ENCODE measurements around the gene SPG7. TPM values are rescaled to one million over a fixed set of nuclear protein-coding genes. Genes with fewer than 3 reads are reported as not detected.
A peak's percentile ranks its signal among the peaks of the same experiment; 100 is the strongest.

Gene SPG7
- total and polyA plus RNA-seq, 2 of the 4 experiments (the other 2 are of a cell fraction), result 94.6 to 96.8 TPM

DNA sequence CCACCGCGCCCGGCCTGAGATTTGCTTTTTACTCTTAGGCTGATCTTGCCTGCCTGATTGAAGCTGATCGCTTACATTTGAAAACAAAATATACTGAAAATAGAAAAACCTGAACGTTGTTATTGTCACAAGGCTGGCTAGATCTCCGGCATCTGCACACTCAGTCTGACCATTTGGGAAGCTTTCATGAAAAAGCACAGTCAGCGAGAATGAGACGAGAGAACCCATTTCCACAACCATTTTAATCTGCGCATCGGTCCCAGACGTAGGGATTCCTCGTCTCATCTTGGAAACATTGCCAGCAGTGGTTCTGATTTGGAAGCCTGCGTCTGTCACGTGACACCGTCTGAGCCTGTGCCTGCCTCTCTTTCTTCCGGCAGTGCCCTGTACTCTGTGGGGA, 20.9 kb downstream of the SPG7 start:
- intact Hi-C loops (cut with micrococcal nuclease) (no loop called here), dilution Hi-C loops (cut with HindIII; ENCODE audit: low sequenced_read_pairs, unreplicated experiment) (no loop called here), in situ Hi-C loops (cut with MboI; ENCODE audit: low sequenced_read_pairs) (no loop called here)
- no peak overlapping the region for H4K5ac ChIP-seq (ENCODE audit: low read depth, low read length)
- no peak overlapping the region for H3K18ac ChIP-seq (ENCODE audit: low read depth, low read length)
- H3K4me2 ChIP-seq (ENCODE audit: low read depth, low read length), result no peak overlapping the region
- H2BK120ac ChIP-seq (ENCODE audit: low read depth, low read length), result no peak overlapping the region
- H4K8ac ChIP-seq (ENCODE audit: low read depth in 2 of 2, low read length in 2 of 2), result no peak overlapping the region
- peaks cover 5% of the 10 kb centered on the region for H4K20me1 ChIP-seq (ENCODE audit: insufficient read depth, low read length)
- TF ChIP-seq MAFK (IDR thresholded peaks at IDR 0.05; ENCODE audit: low read depth, low read length) (peak; percentile 70), USF2 (IDR thresholded peaks at IDR 0.05; ENCODE audit: low read depth, low read length) (no peak)
- no peaks in the 10 kb centered on the region for H3K4me1 ChIP-seq (ENCODE audit: control insufficient read depth, insufficient read depth, low read length)
- H3K36me3 ChIP-seq (ENCODE audit: control insufficient read depth, insufficient read depth, low read length), result peaks cover 76% of the 10 kb centered on the region
- H2AK5ac ChIP-seq (ENCODE audit: low read depth, low read length), result no peak overlapping the region
- DNase-seq (no peak), ATAC-seq (ENCODE audit: low read depth) (no peak)
- no peak overlapping the region for H2AK9ac ChIP-seq (replicated peaks; ENCODE audit: low read depth, low read length, poor library complexity)
- H3K79me1 ChIP-seq (ENCODE audit: low read depth in 1 of 2, low read length in 2 of 2), result peaks cover 7 to 49% of the 10 kb centered on the region in 2 experiments
- no peak overlapping the region for H2BK15ac ChIP-seq (ENCODE audit: low read depth, low read length)
- H3K4me3 ChIP-seq (ENCODE audit: insufficient read depth, low read depth, low read length), result no peak overlapping the region
- no peak overlapping the region for H3K23ac ChIP-seq (ENCODE audit: low read depth, low read length)
- H2BK20ac ChIP-seq (ENCODE audit: low read depth, low read length), result no peak overlapping the region
- ChIA-PET CTCF (interaction anchor here (0.6 kb wide), 1 partner anchor 46 kb away, joined by 3 read pairs; no protein-coding TSS in a partner anchor), POLR2A (ENCODE audit: unreplicated experiment) (no interaction called here)
- no peak overlapping the region for H3K9ac ChIP-seq (ENCODE audit: low read depth, low read length)
- no peak overlapping the region for H2BK5ac ChIP-seq (ENCODE audit: low read depth, low read length, poor library complexity, severe bottlenecking)
- no peaks in the 10 kb centered on the region for H3K9me3 ChIP-seq (ENCODE audit: control insufficient read depth, insufficient read depth, low read length)
- H3K27ac ChIP-seq (ENCODE audit: insufficient read depth, low read length), result no peak overlapping the region
- no peak overlapping the region for H2AFZ ChIP-seq (replicated peaks; ENCODE audit: low read length, poor library complexity)
- no peaks in the 10 kb centered on the region for H3K9me1 ChIP-seq (ENCODE audit: insufficient read depth, low read length)
- WGBS, 2 experiments (ENCODE audit: extremely low coverage in 2 of 2, insufficient read length in 1 of 2), result 82% methylated on average over 10 of the region's 16 CpGs; no CpG with 5 or more reads in 1 of the 2 experiments
- no peaks in the 10 kb centered on the region for H3K27me3 ChIP-seq (ENCODE audit: control insufficient read depth, insufficient read depth, low read length)
- H3K4ac ChIP-seq (ENCODE audit: low read depth, low read length), result no peak overlapping the region
- no peak overlapping the region for H4K91ac ChIP-seq (ENCODE audit: insufficient read depth, low read depth, low read length)
- BruUV-seq (replicated peaks), result no TSS peak
- no peak overlapping the region for H3K14ac ChIP-seq (replicated peaks; ENCODE audit: low read depth, low read length)
- no peak overlapping the region for H3K56ac ChIP-seq (ENCODE audit: extremely low read depth, insufficient read depth, low read length)

Measured in IMR-90 (cell line).